HG02938 (cell line): ENCODE results near the gene HNRNPR.
"Not testable (repeated sequence)": the region's sequence is repeated elsewhere in the genome, so short reads cannot be mapped to it uniquely, and the experiment has no call there.

Experiments
- ATAC-seq: cut with Tn5 transposase; IDR thresholded peaks from one replicate; pipeline ENCODE4 v1.9.1; 2021; ENCODE audit warnings: mild to moderate bottlenecking, moderate library complexity; ENCODE audit not compliant: unreplicated experiment

Gene HNRNPR

DNA sequence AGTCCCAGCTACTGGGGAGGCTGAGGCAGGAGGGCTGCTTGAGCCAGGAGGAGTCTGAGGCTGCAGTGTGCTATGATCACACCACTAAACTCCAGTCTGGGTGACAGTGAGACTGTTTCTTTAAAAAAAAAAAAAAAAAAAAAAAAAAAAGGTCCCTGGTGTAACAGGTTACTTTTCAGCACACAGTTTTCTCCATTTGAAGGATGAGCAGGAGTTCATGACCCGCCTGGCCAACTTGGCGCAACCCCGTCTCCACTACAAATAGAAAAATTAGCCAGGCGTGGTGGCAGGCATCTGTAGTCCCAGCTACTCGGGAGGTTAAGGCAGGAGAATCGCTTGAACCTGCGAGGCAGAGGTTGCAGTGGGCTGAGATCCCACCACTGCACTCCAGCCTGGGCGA is 12.4 kb downstream of the HNRNPR start:
- ATAC-seq = no peak

DNA sequence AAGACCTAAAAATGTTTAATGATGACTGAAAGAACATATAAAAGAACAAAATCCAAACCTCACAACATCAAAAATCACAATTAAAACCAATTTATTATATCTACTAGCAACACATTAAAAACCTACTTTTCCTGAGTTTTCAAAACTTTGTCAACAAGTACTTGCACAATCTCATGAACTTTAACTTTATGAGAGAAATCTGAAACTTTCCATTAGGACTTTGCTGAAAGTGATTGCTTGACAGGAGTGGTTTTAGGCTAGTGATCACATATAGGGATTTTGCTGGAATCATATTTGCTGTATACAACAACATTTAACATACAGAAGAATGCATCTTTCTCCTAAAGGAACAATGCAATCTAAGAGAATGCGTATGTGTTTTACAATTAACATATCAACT is 13.2 kb downstream of the HNRNPR start:
- no peak for ATAC-seq

- no peak for ATAC-seq
Measured at GRCh38 chr1:23325393-23325792, 18.7 kb downstream of the HNRNPR start.

DNA sequence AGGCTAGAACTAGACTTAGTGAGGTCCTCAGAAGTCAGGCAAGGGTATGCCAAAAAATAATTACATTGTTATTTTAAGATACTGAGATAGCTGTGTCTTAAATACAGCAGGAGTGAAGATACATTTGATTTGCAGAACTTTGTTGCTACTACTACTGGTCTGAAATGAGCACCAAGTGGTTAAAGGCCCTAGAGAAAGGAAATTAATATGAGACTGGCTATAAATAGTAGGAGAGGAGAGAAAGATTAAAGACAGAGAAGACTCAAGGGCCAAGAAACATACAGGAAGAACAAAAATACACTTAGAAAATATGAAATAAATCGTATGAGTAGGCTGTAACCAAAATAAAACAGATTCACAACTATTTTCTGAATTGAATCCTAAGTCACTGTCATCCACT is 21.3 kb downstream of the HNRNPR start:
- no peak for ATAC-seq

GRCh38 chr1:23310280-23310679 is 33.8 kb downstream of the HNRNPR start:
- ATAC-seq = not testable (repeated sequence)

GRCh38 chr1:23304140-23304620 is 39.9 kb downstream of the HNRNPR start:
- no peak for ATAC-seq

- ATAC-seq = no peak
Measured at GRCh38 chr1:23303524-23303923, 40.6 kb downstream of the HNRNPR start.

DNA sequence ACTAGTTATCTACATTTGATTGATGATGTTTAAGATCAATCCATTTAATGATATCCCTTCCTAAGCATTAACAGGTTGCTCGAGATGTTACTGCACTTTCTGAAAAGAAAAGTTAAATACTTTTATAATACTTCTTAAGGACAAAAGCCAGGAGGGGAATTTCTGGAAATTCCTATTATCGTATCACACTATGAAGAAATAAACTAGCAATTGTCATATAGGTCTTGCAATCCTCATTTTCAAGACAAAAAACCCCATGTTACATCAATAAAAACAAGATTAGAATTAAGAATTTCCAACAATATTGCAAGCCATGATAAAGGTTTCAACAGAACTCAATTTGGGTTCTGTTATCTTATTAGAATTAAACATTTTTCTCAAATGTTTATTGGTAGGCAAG is 47.2 kb downstream of the HNRNPR start:
- ATAC-seq = no peak

DNA sequence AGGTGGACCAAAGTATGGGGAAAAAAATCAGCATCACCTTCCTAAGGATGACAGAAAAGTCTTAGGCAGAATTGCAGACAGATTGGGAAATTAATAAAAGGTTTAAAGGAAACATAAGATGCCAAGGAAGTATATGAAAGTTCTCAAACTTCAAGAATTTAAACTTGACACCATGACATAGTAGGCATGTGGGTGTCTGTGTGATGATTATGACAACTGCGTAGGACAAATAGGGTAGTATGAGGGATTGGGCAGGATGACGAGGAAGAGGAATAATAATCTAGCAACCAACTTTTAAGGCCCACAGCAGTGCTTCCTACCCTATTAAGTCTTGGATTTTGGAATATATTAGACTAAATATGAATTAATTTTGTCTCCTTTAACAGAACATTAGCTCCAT is 52.4 kb downstream of the HNRNPR start:
- ATAC-seq = no peak

DNA sequence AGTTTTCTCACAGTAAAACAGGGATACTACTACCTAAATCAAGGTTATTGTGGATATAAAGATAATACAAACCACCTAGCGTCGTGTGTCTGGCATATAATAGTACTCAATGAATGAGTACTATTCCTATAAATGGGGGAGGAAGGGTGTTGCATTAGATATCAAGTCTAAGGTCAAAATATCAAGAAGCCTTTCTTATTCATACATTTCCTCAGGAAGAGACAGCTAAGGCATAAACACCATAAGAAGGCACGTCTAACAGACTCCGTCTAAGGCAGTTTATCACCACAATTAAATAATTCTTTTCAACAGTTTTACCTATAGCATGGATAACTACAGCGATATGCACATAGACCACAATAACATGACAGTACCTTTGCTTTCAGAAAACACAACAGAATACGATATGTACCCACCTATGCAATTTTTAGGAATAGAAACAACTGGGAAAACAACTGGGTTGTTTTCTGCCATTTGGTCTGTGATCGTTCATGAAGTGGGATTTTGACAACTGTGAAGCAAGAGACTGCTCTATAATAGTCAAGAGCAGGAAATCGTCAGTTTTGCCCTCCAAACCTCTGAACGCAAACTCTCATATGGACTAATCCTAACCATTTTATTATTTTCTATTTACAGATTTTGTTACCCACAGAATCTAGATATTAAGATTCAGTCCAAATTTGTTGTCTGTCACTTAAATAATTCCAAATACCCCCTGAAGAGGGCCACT is 53.1 kb downstream of the HNRNPR start:
- no peak for ATAC-seq

- ATAC-seq = no peak
Measured at GRCh38 chr1:23288671-23289070, 55.4 kb downstream of the HNRNPR start.

GRCh38 chr1:23288201-23288600 is 55.9 kb downstream of the HNRNPR start:
- ATAC-seq = no peak

- no peak for ATAC-seq
Measured at GRCh38 chr1:23286401-23286800, 57.7 kb downstream of the HNRNPR start.

- ATAC-seq = no peak
Measured at GRCh38 chr1:23283667-23284602, 60.1 kb downstream of the HNRNPR start.

GRCh38 chr1:23282957-23283356 is 61.1 kb downstream of the HNRNPR start:
- ATAC-seq = no peak

- ATAC-seq = no peak
Measured at GRCh38 chr1:23278717-23279116, 65.4 kb downstream of the HNRNPR start.

DNA sequence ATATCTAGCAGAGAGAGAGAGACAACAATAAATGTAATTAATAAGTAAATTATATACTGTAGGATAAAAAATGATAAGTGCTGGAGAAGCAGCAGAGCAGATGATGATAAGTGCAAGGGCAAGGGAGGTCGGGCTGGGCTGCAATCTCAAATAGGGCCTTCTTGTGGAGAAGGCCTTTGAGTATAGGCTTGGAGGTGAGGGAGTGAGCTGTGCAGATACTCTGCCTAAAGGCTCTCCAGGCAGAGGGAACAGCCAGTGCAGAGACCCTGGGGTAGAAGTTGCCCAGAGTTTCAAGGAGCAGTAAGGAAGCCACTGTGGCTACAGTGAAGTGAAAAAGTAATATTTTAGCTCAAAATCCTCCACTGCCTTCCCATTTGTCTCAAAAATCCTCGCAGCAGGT is 67.6 kb downstream of the HNRNPR start:
- no peak for ATAC-seq

- no peak for ATAC-seq
Measured at GRCh38 chr1:23274134-23274505, 70.0 kb downstream of the HNRNPR start.

- no peak for ATAC-seq
Measured at GRCh38 chr1:23273450-23274133, 70.5 kb downstream of the HNRNPR start.

GRCh38 chr1:23263380-23263887 is 80.7 kb downstream of the HNRNPR start:
- no peak for ATAC-seq

GRCh38 chr1:23258082-23258481 is 86.0 kb downstream of the HNRNPR start:
- not testable (repeated sequence) for ATAC-seq
